DND-41 (cell line): ENCODE data around the gene CD80.

Experiments
- EZH2 ChIP-seq: IDR thresholded peaks from 3 replicates; pipeline ENCODE4 v1.6.1; 2012; ENCODE audit warnings: borderline replicate concordance, low read depth, mild to moderate bottlenecking, moderate library complexity, low read length, inconsistent platforms; ENCODE audit not compliant: severe bottlenecking
- TF ChIP-seq, protein P1 (sequence below): IDR thresholded peaks from 2 replicates; pipeline ENCODE4 v1.5.1; 2012; ENCODE audit warnings: borderline replicate concordance, low read length, moderate library complexity, mild to moderate bottlenecking; ENCODE audit not compliant: poor library complexity, severe bottlenecking; ENCODE audit errors: extremely low read depth

DNA sequence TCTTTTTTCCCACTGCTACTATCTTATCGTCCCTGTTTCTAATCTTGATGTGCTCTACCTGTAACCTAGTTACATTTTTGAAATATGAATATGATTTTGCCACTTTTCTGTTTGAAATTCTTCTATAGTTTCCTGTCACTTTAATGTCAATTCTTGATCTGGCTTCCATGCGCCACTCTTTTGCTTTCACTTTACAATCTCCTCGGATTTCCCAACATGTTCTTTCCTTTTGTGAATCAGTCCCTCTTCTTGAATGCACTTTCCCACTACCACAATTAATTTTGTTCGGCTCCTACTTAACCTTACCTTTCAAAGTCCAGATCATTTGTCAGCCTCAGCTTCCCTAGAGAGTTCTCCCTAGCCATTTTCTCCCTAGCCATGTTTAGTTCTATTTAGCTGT, 52.8 kb downstream of the CD80 start:
- TF ChIP-seq, protein P1, sequence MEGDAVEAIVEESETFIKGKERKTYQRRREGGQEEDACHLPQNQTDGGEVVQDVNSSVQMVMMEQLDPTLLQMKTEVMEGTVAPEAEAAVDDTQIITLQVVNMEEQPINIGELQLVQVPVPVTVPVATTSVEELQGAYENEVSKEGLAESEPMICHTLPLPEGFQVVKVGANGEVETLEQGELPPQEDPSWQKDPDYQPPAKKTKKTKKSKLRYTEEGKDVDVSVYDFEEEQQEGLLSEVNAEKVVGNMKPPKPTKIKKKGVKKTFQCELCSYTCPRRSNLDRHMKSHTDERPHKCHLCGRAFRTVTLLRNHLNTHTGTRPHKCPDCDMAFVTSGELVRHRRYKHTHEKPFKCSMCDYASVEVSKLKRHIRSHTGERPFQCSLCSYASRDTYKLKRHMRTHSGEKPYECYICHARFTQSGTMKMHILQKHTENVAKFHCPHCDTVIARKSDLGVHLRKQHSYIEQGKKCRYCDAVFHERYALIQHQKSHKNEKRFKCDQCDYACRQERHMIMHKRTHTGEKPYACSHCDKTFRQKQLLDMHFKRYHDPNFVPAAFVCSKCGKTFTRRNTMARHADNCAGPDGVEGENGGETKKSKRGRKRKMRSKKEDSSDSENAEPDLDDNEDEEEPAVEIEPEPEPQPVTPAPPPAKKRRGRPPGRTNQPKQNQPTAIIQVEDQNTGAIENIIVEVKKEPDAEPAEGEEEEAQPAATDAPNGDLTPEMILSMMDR: no peak
- TF ChIP-seq EZH2: no peak
